H1 (cell line): ENCODE data around the gene KRT81. TPM values are rescaled to one million over a fixed set of nuclear protein-coding genes. Genes with fewer than 3 reads are reported as not detected.

Source experiments
- ASH2L ChIP-seq: fragments of 200-600, 300-600 bp; sonication (generic); IDR thresholded peaks from one replicate; pipeline ENCODE4 v1.7.1; 2017; ENCODE audit warnings: low read length
- CTBP2 ChIP-seq: IDR thresholded peaks from 2 replicates; pipeline ENCODE4 v1.7.0; 2011; ENCODE audit warnings: borderline replicate concordance, mild to moderate bottlenecking, moderate library complexity, mixed read lengths, low read length; ENCODE audit not compliant: insufficient read depth, insufficient read length
- E2F6 ChIP-seq: IDR thresholded peaks from 2 replicates; pipeline ENCODE4 v1.6.1; 2012; ENCODE audit warnings: inconsistent platforms
- JUN ChIP-seq: IDR thresholded peaks from 2 replicates; pipeline ENCODE4 v1.6.1; 2011; ENCODE audit warnings: low read depth, mild to moderate bottlenecking, improper control_type of control experiment, low read length
- NANOG ChIP-seq: IDR thresholded peaks from 2 replicates; pipeline ENCODE4 v1.6.1; 2011; ENCODE audit warnings: low read length, low read depth, mild to moderate bottlenecking, inconsistent platforms; ENCODE audit not compliant: insufficient read depth, poor library complexity, severe bottlenecking
- SP4 ChIP-seq: IDR thresholded peaks from 2 replicates; pipeline ENCODE4 v1.6.1; 2012; ENCODE audit warnings: low read length, inconsistent platforms
- polyA plus RNA-seq, 7 experiments: library from polyadenylated mRNA; depleted of rRNA in 3 of 7; stranded (reverse) in 5 of 7; unstranded in 2 of 7; fragments of >200 nt in 5 of 7; fragments of 200-250 nt in 2 of 7; gene quantifications; 1 replicate in 5 of 7; 2 replicates in 1 of 7; 4 replicates in 1 of 7; pipeline versions ENCODE4 v1.2.1 to v1.2.3, GENCODE V29; 2011 to 2013; ENCODE audit warnings: missing spikeins in 2 of 7, mixed read lengths in 2 of 7
- total RNA-seq: library from RNA; stranded (reverse); fragmentation: NEBNext Ultra II Directional; extraction: Animal tissue kit (Norgen Biotek cat#: 25700); gene quantifications from 2 replicates; pipeline ENCODE4 v1.2.1, GENCODE V29; 2021
- TF ChIP-seq, protein P1 (sequence below): fragments of 300-600 bp; sonication (generic); IDR thresholded peaks from 2 replicates; pipeline ENCODE4 v1.7.1; 2012; ENCODE audit warnings: low read length, moderate library complexity, mild to moderate bottlenecking, inconsistent platforms; ENCODE audit not compliant: insufficient replicate concordance

The KRT81 gene
- total and polyA plus RNA-seq, 2 of the 8 experiments (the other 6 are each of a cell fraction or from before 2014, with no cell fraction given) = not detected

DNA sequence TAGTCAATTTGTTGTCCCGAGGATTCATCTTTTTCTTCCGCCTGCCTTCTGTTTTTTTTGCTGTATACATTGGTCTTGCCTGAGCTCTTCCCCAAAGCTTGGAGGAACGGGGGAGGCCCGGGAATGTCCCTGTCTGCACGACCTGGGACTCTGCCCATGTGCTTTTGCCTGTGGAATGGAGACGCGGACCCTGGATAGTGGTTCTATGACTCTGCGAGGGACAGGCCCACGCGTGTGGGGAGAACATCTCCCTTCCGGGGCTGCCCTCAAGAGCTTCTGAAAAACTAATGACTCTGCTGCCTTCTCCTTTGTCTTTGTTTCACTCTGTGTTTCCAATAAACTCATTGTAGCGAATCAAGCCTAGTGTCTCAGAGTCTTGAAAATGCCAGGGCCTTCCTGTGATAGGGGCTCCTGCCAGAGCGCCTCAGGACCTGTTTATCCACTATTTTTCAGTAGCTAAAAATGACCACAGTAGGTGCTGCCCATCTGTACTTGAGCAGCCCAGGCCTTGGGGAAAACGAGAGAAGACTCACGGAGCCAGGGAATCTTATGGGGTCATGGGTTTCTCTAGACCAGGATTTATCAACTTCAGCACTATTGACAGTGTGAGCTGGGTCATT is 17.6 kb upstream of the KRT81 start (continued):
- TF ChIP-seq E2F6 (no peak), NANOG (no peak), ASH2L (no peak), CTBP2 (no peak), JUN (no peak), SP4 (no peak)
- TF ChIP-seq, protein P1, sequence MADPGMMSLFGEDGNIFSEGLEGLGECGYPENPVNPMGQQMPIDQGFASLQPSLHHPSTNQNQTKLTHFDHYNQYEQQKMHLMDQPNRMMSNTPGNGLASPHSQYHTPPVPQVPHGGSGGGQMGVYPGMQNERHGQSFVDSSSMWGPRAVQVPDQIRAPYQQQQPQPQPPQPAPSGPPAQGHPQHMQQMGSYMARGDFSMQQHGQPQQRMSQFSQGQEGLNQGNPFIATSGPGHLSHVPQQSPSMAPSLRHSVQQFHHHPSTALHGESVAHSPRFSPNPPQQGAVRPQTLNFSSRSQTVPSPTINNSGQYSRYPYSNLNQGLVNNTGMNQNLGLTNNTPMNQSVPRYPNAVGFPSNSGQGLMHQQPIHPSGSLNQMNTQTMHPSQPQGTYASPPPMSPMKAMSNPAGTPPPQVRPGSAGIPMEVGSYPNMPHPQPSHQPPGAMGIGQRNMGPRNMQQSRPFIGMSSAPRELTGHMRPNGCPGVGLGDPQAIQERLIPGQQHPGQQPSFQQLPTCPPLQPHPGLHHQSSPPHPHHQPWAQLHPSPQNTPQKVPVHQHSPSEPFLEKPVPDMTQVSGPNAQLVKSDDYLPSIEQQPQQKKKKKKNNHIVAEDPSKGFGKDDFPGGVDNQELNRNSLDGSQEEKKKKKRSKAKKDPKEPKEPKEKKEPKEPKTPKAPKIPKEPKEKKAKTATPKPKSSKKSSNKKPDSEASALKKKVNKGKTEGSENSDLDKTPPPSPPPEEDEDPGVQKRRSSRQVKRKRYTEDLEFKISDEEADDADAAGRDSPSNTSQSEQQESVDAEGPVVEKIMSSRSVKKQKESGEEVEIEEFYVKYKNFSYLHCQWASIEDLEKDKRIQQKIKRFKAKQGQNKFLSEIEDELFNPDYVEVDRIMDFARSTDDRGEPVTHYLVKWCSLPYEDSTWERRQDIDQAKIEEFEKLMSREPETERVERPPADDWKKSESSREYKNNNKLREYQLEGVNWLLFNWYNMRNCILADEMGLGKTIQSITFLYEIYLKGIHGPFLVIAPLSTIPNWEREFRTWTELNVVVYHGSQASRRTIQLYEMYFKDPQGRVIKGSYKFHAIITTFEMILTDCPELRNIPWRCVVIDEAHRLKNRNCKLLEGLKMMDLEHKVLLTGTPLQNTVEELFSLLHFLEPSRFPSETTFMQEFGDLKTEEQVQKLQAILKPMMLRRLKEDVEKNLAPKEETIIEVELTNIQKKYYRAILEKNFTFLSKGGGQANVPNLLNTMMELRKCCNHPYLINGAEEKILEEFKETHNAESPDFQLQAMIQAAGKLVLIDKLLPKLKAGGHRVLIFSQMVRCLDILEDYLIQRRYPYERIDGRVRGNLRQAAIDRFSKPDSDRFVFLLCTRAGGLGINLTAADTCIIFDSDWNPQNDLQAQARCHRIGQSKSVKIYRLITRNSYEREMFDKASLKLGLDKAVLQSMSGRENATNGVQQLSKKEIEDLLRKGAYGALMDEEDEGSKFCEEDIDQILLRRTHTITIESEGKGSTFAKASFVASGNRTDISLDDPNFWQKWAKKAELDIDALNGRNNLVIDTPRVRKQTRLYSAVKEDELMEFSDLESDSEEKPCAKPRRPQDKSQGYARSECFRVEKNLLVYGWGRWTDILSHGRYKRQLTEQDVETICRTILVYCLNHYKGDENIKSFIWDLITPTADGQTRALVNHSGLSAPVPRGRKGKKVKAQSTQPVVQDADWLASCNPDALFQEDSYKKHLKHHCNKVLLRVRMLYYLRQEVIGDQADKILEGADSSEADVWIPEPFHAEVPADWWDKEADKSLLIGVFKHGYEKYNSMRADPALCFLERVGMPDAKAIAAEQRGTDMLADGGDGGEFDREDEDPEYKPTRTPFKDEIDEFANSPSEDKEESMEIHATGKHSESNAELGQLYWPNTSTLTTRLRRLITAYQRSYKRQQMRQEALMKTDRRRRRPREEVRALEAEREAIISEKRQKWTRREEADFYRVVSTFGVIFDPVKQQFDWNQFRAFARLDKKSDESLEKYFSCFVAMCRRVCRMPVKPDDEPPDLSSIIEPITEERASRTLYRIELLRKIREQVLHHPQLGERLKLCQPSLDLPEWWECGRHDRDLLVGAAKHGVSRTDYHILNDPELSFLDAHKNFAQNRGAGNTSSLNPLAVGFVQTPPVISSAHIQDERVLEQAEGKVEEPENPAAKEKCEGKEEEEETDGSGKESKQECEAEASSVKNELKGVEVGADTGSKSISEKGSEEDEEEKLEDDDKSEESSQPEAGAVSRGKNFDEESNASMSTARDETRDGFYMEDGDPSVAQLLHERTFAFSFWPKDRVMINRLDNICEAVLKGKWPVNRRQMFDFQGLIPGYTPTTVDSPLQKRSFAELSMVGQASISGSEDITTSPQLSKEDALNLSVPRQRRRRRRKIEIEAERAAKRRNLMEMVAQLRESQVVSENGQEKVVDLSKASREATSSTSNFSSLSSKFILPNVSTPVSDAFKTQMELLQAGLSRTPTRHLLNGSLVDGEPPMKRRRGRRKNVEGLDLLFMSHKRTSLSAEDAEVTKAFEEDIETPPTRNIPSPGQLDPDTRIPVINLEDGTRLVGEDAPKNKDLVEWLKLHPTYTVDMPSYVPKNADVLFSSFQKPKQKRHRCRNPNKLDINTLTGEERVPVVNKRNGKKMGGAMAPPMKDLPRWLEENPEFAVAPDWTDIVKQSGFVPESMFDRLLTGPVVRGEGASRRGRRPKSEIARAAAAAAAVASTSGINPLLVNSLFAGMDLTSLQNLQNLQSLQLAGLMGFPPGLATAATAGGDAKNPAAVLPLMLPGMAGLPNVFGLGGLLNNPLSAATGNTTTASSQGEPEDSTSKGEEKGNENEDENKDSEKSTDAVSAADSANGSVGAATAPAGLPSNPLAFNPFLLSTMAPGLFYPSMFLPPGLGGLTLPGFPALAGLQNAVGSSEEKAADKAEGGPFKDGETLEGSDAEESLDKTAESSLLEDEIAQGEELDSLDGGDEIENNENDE = no peak
- TF ChIP-seq, all 59 proteins: peak for 0
